ENCODE data around the gene MTCH1. TPM values are rescaled to one million over a fixed set of nuclear protein-coding genes. Genes with fewer than 3 reads are reported as not detected.
A peak's percentile ranks its signal among the peaks of the same experiment; 100 is the strongest.

Gene MTCH1
- total and polyA plus RNA-seq, 2 of the 4 experiments (the other 2 are of a cell fraction): 215 to 263 TPM

- Histone ChIP-seq H3K4me1 (ENCODE audit: control insufficient read depth, insufficient read depth, low read length) (peaks cover 38% of the 10 kb centered on the region), H3K23ac (ENCODE audit: low read depth, low read length) (no peak overlapping the region), H3K9me3 (ENCODE audit: control insufficient read depth, insufficient read depth, low read length) (no peaks in the 10 kb centered on the region), H4K20me1 (ENCODE audit: insufficient read depth, low read length) (no peaks in the 10 kb centered on the region), H2BK120ac (ENCODE audit: low read depth, low read length) (no peak overlapping the region), H3K9ac (ENCODE audit: low read depth, low read length) (no peak overlapping the region), H2BK20ac (ENCODE audit: low read depth, low read length) (no peak overlapping the region), H3K27me3 (ENCODE audit: control insufficient read depth, insufficient read depth, low read length) (no peaks in the 10 kb centered on the region), H2AFZ (replicated peaks; ENCODE audit: low read length, poor library complexity) (no peak overlapping the region), H3K27ac (ENCODE audit: insufficient read depth, low read length) (peak overlapping the region; percentile 46; the same call in 1 of the 2 replicates), H3K4me3 (ENCODE audit: insufficient read depth, low read depth, low read length) (no peak overlapping the region), H3K79me1 (ENCODE audit: low read depth in 1 of 2, low read length in 2 of 2) (peaks cover 0 to 10% of the 10 kb centered on the region in 2 experiments; a peak in 1 of 4 replicates), H3K56ac (ENCODE audit: extremely low read depth, insufficient read depth, low read length) (no peak overlapping the region), H2BK5ac (ENCODE audit: low read depth, low read length, poor library complexity, severe bottlenecking) (no peak overlapping the region), H4K91ac (ENCODE audit: insufficient read depth, low read depth, low read length) (no peak overlapping the region; the same call in 1 of the 2 replicates), H3K14ac (replicated peaks; ENCODE audit: low read depth, low read length) (0 out of 2 replicates have a peak overlapping the region, but pooled peaks have one; percentile 4), H3K18ac (ENCODE audit: low read depth, low read length) (peak overlapping the region; percentile 17), H3K4ac (ENCODE audit: low read depth, low read length) (no peak overlapping the region; the same call in 1 of the 2 replicates), H3K36me3 (ENCODE audit: control insufficient read depth, insufficient read depth, low read length) (peaks cover 27% of the 10 kb centered on the region), H2AK5ac (ENCODE audit: low read depth, low read length) (no peak overlapping the region), H3K9me1 (ENCODE audit: insufficient read depth, low read length) (peaks cover 14% of the 10 kb centered on the region), H2BK15ac (ENCODE audit: low read depth, low read length) (no peak overlapping the region), H3K4me2 (ENCODE audit: low read depth, low read length) (no peak overlapping the region), H4K8ac (ENCODE audit: low read depth in 2 of 2, low read length in 2 of 2) (no peak overlapping the region; a peak in 1 of 4 replicates), H2AK9ac (replicated peaks; ENCODE audit: low read depth, low read length, poor library complexity) (no peak overlapping the region), H4K5ac (ENCODE audit: low read depth, low read length) (no peak overlapping the region; the same call in 1 of the 2 replicates)
- DNase-seq (no peak), ATAC-seq (ENCODE audit: low read depth) (no peak)
- intact Hi-C loops (cut with micrococcal nuclease) (no loop called here), dilution Hi-C loops (cut with HindIII; ENCODE audit: low sequenced_read_pairs, unreplicated experiment) (no loop called here), in situ Hi-C loops (cut with MboI; ENCODE audit: low sequenced_read_pairs) (no loop called here)
- BruUV-seq (replicated peaks): no TSS peak
- ChIA-PET CTCF (no interaction called here), POLR2A (ENCODE audit: unreplicated experiment) (no interaction called here)
- TF ChIP-seq SMC3 (IDR thresholded peaks at IDR 0.05; ENCODE audit: low read depth, low read length) (no peak), MAFK (IDR thresholded peaks at IDR 0.05; ENCODE audit: low read depth, low read length) (no peak), MAZ (IDR thresholded peaks at IDR 0.05; ENCODE audit: borderline replicate concordance, low read depth, low read length) (no peak), RAD21 (IDR thresholded peaks at IDR 0.05; ENCODE audit: low read length) (no peak), CTCF (conservative IDR thresholded peaks at IDR 0.05; ENCODE audit: low read depth, low read length) (no peak), ELK1 (IDR thresholded peaks at IDR 0.05; ENCODE audit: borderline replicate concordance, low read depth, low read length) (no peak), FOS (IDR thresholded peaks at IDR 0.05; ENCODE audit: low read depth, low read length) (no peak), CEBPB (IDR thresholded peaks at IDR 0.05; ENCODE audit: low read depth, low read length) (no peak), POLR2A (IDR thresholded peaks at IDR 0.05; ENCODE audit: low read depth, low read length) (no peak), RCOR1 (IDR thresholded peaks at IDR 0.05; ENCODE audit: insufficient replicate concordance, low read length) (no peak), MXI1 (IDR thresholded peaks at IDR 0.05; ENCODE audit: borderline replicate concordance, low read depth, low read length) (no peak), BHLHE40 (IDR thresholded peaks at IDR 0.05; ENCODE audit: low read depth, low read length) (no peak), USF2 (IDR thresholded peaks at IDR 0.05; ENCODE audit: low read depth, low read length) (no peak), NFE2L2 (IDR thresholded peaks at IDR 0.05; ENCODE audit: low read depth, low read length) (no peak), RFX5 (IDR thresholded peaks at IDR 0.05; ENCODE audit: low read depth, low read length) (no peak), CHD1 (IDR thresholded peaks at IDR 0.05; ENCODE audit: low read depth, low read length) (no peak)
- 80% methylated on average over 1 of the region's 4 CpGs; no CpG with 5 or more reads in 1 of the 2 experiments for WGBS, 2 experiments (ENCODE audit: extremely low coverage in 2 of 2, insufficient read length in 1 of 2)
Measured at GRCh38 chr6:36920049-36920448, 65.9 kb downstream of the MTCH1 start.

All from IMR-90 (cell line).